GM18499 (cell line): ENCODE results near the gene ASAP2.
"Not testable (repeated sequence)": the region's sequence is repeated elsewhere in the genome, so short reads cannot be mapped to it uniquely, and the experiment has no call there.

Experiments
- ATAC-seq: cut with Tn5 transposase; IDR thresholded peaks from one replicate; pipeline ENCODE4 v1.9.1; 2021; ENCODE audit warnings: moderate number of reproducible peaks; ENCODE audit not compliant: insufficient read depth, unreplicated experiment

ASAP2 gene

GRCh38 chr2:9249020-9249800, 42.6 kb downstream of the ASAP2 start:
- ATAC-seq, result no peak

GRCh38 chr2:9250091-9250490, 43.5 kb downstream of the ASAP2 start:
- no peak for ATAC-seq

GRCh38 chr2:9250498-9251153, 44.0 kb downstream of the ASAP2 start:
- no peak for ATAC-seq

- ATAC-seq, result no peak
Measured at GRCh38 chr2:9251154-9252001, 44.8 kb downstream of the ASAP2 start.

- no peak for ATAC-seq
Measured at GRCh38 chr2:9252002-9252357, 45.4 kb downstream of the ASAP2 start.

GRCh38 chr2:9255416-9255815, 48.8 kb downstream of the ASAP2 start:
- ATAC-seq, result no peak

GRCh38 chr2:9256147-9256546, 49.5 kb downstream of the ASAP2 start:
- ATAC-seq, result no peak

GRCh38 chr2:9256570-9257043, 50.0 kb downstream of the ASAP2 start:
- ATAC-seq, result no peak

- no peak for ATAC-seq
Measured at GRCh38 chr2:9258501-9258900, 51.9 kb downstream of the ASAP2 start.

- no peak for ATAC-seq
Measured at GRCh38 chr2:9258953-9259399, 52.4 kb downstream of the ASAP2 start.

- no peak for ATAC-seq
Measured at GRCh38 chr2:9260464-9260918, 53.9 kb downstream of the ASAP2 start.

- ATAC-seq, result no peak
Measured at GRCh38 chr2:9261231-9261883, 54.7 kb downstream of the ASAP2 start.

- ATAC-seq, result no peak
Measured at GRCh38 chr2:9262671-9263171, 56.1 kb downstream of the ASAP2 start.

GRCh38 chr2:9263428-9263827, 56.8 kb downstream of the ASAP2 start:
- ATAC-seq, result no peak

- no peak for ATAC-seq
Measured at GRCh38 chr2:9264301-9264700, 57.7 kb downstream of the ASAP2 start.

- ATAC-seq, result no peak
Measured at GRCh38 chr2:9266711-9267110, 60.1 kb downstream of the ASAP2 start.

- not testable (repeated sequence) for ATAC-seq
Measured at GRCh38 chr2:9267286-9267685, 60.7 kb downstream of the ASAP2 start.

GRCh38 chr2:9268301-9269080, 61.9 kb downstream of the ASAP2 start:
- no peak for ATAC-seq

GRCh38 chr2:9269295-9269694, 62.7 kb downstream of the ASAP2 start:
- ATAC-seq, result no peak
